HepG2 (cell line): Measurements from ENCODE around the gene CFAP46.

ENCODE experiments used
- BCL6 ChIP-seq: IDR thresholded peaks from 2 replicates; pipeline ENCODE4 v1.6.1; 2016; ENCODE audit warnings: missing genetic modification reagents, missing compliant biosample characterization
- EP300 ChIP-seq, 3 experiments: sonication (generic) in 1 of 3; formaldehyde crosslinking in 1 of 3; IDR thresholded peaks; 2 replicates each; pipeline versions ENCODE4 v1.5.1 to v1.6.1; 2011 to 2020; ENCODE audit warnings: low read depth in 2 of 3, low read length in 2 of 3, borderline replicate concordance in 1 of 3, improper control_type of control experiment in 1 of 3, mild to moderate bottlenecking in 1 of 3, missing genetic modification reagents in 1 of 3, moderate library complexity in 1 of 3
- EZH2 ChIP-seq: conservative IDR thresholded peaks from 2 replicates; pipeline ENCODE4 v1.6.1; 2012; ENCODE audit warnings: mild to moderate bottlenecking, low read depth, low read length, moderate library complexity
- HNF4A ChIP-seq: sonication (generic); formaldehyde crosslinking; IDR thresholded peaks from 2 replicates; pipeline ENCODE4 v1.4.0; 2020; ENCODE audit warnings: missing genetic modification reagents
- HNRNPH1 ChIP-seq: fragments of 200-400 bp; formaldehyde crosslinking; optimal IDR thresholded peaks from 2 replicates; pipeline ENCODE3; 2017; ENCODE audit warnings: mild to moderate bottlenecking, low read depth, low read length
- KDM3A ChIP-seq: IDR thresholded peaks from 2 replicates; pipeline ENCODE4 v1.6.1; 2018; ENCODE audit warnings: low read depth, missing compliant biosample characterization
- NFATC3 ChIP-seq: sonication (generic); formaldehyde crosslinking; IDR thresholded peaks from 2 replicates; pipeline ENCODE4 v1.5.1; 2020; ENCODE audit warnings: mild to moderate bottlenecking, missing genetic modification reagents
- RARA ChIP-seq: IDR thresholded peaks from 2 replicates; pipeline ENCODE4 v1.6.1; 2016; ENCODE audit warnings: missing genetic modification reagents, missing compliant biosample characterization
- TMF1 ChIP-seq: sonication (generic); formaldehyde crosslinking; IDR thresholded peaks from 2 replicates; pipeline ENCODE4 v1.8.1; 2022; ENCODE audit warnings: low read depth, missing genetic modification reagents
- ZNF446 ChIP-seq: sonication (generic); formaldehyde crosslinking; IDR thresholded peaks from 2 replicates; pipeline ENCODE4 v1.5.0; 2020; ENCODE audit warnings: mild to moderate bottlenecking, missing genetic modification reagents
- TF ChIP-seq, protein P1 (sequence below): sonication (generic); formaldehyde crosslinking; IDR thresholded peaks from 2 replicates; pipeline ENCODE4 v1.5.0; 2020; ENCODE audit warnings: mild to moderate bottlenecking, missing genetic modification reagents, moderate library complexity
- TF ChIP-seq, protein P2 (sequence below): sonication (generic); formaldehyde crosslinking; IDR thresholded peaks from 2 replicates; pipeline ENCODE4 v1.4.0; 2020; ENCODE audit warnings: missing genetic modification reagents
- TF ChIP-seq, protein P3 (sequence below), 2 experiments: fragments of 450-650 bp in 1 of 2; sonication (generic) in 1 of 2; formaldehyde crosslinking; IDR thresholded peaks; 2 replicates each; pipeline versions ENCODE4 v1.5.0 to v1.8.0; 2020 to 2022; ENCODE audit warnings: mild to moderate bottlenecking in 1 of 2, missing genetic modification reagents in 1 of 2

DNA sequence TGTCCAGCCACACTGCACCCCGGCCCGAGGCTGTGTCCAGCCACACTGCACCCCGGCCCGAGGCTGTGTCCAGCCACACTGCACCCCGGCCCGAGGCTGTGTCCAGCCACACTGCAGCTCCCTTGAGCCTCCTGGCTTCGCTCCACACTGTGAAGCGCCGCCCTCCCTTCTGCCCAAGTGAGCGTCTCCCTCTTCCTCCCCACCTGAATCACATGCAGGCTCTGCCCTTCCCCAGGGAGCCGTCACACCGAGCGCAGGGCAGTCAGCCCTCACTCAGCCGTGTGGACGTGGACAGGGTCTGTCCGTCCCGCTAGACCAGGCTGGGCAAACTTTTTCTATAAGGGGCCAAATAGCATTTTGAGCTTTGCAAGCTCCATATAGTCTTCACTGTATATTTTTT lies 27.6 kb downstream of the CFAP46 start:
- TF ChIP-seq KDM3A (CRISPR knock-in tag) = no peak
- no peak for TF ChIP-seq HNF4A (CRISPR knock-in tag)
- TF ChIP-seq ZNF446 (CRISPR knock-in tag) = no peak
- no peak for TF ChIP-seq HNRNPH1
- TF ChIP-seq, protein P1, sequence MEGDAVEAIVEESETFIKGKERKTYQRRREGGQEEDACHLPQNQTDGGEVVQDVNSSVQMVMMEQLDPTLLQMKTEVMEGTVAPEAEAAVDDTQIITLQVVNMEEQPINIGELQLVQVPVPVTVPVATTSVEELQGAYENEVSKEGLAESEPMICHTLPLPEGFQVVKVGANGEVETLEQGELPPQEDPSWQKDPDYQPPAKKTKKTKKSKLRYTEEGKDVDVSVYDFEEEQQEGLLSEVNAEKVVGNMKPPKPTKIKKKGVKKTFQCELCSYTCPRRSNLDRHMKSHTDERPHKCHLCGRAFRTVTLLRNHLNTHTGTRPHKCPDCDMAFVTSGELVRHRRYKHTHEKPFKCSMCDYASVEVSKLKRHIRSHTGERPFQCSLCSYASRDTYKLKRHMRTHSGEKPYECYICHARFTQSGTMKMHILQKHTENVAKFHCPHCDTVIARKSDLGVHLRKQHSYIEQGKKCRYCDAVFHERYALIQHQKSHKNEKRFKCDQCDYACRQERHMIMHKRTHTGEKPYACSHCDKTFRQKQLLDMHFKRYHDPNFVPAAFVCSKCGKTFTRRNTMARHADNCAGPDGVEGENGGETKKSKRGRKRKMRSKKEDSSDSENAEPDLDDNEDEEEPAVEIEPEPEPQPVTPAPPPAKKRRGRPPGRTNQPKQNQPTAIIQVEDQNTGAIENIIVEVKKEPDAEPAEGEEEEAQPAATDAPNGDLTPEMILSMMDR (CRISPR knock-in tag) = no peak
- TF ChIP-seq, protein P2, sequence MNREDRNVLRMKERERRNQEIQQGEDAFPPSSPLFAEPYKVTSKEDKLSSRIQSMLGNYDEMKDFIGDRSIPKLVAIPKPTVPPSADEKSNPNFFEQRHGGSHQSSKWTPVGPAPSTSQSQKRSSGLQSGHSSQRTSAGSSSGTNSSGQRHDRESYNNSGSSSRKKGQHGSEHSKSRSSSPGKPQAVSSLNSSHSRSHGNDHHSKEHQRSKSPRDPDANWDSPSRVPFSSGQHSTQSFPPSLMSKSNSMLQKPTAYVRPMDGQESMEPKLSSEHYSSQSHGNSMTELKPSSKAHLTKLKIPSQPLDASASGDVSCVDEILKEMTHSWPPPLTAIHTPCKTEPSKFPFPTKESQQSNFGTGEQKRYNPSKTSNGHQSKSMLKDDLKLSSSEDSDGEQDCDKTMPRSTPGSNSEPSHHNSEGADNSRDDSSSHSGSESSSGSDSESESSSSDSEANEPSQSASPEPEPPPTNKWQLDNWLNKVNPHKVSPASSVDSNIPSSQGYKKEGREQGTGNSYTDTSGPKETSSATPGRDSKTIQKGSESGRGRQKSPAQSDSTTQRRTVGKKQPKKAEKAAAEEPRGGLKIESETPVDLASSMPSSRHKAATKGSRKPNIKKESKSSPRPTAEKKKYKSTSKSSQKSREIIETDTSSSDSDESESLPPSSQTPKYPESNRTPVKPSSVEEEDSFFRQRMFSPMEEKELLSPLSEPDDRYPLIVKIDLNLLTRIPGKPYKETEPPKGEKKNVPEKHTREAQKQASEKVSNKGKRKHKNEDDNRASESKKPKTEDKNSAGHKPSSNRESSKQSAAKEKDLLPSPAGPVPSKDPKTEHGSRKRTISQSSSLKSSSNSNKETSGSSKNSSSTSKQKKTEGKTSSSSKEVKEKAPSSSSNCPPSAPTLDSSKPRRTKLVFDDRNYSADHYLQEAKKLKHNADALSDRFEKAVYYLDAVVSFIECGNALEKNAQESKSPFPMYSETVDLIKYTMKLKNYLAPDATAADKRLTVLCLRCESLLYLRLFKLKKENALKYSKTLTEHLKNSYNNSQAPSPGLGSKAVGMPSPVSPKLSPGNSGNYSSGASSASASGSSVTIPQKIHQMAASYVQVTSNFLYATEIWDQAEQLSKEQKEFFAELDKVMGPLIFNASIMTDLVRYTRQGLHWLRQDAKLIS = no peak
- no peak for TF ChIP-seq RARA (CRISPR knock-in tag)
- TF ChIP-seq BCL6 (CRISPR knock-in tag) = no peak
- TF ChIP-seq, protein P3, sequence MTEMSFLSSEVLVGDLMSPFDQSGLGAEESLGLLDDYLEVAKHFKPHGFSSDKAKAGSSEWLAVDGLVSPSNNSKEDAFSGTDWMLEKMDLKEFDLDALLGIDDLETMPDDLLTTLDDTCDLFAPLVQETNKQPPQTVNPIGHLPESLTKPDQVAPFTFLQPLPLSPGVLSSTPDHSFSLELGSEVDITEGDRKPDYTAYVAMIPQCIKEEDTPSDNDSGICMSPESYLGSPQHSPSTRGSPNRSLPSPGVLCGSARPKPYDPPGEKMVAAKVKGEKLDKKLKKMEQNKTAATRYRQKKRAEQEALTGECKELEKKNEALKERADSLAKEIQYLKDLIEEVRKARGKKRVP (CRISPR knock-in tag; IDR thresholded peaks at IDR 0.05) = no peak
- no peak for TF ChIP-seq TMF1
- TF ChIP-seq EZH2 = no peak
- no peak for TF ChIP-seq NFATC3 (CRISPR knock-in tag)
- no peak for TF ChIP-seq EP300 (IDR thresholded peaks at IDR 0.05; ENCODE audit: low read depth in 2 of 2, low read length in 2 of 2)
- no peak for TF ChIP-seq EP300 (CRISPR knock-in tag; IDR thresholded peaks at IDR 0.05; ENCODE audit: borderline replicate concordance)
